ENCODE data around the gene NGLY1. TPM values are rescaled to one million over a fixed set of nuclear protein-coding genes. Genes with fewer than 3 reads are reported as not detected.
A peak's percentile ranks its signal among the peaks of the same experiment; 100 is the strongest.

Gene NGLY1
- total and polyA plus RNA-seq, 9 of the 15 experiments (the other 6 are each of a cell fraction or from before 2014, with no cell fraction given), result 52.2 to 124 (median 87.6) TPM

DNA sequence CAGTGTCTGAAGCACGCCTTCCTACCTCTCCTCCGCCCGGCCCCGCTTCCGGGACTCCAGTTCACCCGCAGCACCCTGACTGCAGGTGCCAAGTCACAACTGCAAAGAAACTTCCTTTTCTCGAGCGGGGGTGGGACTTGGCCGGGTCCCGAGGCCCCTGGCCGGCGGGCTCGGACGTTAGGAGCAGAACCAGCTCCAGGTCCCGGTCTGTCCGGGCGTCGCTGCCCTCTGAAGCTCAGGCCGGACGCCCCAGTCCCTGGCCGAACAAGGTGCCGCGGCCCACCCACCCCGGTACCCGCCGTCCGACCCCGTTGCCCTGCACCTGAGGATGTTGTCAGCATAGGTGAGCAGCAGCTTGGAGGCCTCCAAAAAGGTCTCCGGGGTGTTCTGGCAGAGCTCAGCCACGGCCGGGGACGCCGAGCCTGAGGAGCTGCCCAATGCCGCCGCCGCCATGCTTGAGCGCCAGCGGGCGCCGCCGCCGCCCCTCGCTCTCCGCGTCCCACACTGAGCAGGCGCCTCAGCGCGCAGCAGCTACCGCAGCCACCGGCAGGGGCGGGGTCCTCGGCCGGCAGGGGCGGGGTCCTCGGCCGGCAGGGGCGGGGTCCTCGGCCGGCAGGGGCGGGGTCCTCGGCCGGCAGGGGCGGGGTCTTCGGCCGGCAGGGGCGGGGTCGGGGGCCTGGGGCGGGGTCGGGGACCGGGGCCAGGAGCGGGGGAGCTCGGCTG lies at the start of gene NGLY1 (continued):
- TF ChIP-seq ZNF75A (CRISPR knock-in tag; IDR thresholded peaks at IDR 0.05), result 0 out of 2 replicates have a peak, but pooled peaks have one; percentile 48
- no peak for TF ChIP-seq DACH1 (IDR thresholded peaks at IDR 0.05; ENCODE audit: partially characterized antibody)
- TF ChIP-seq NCOA1 (IDR thresholded peaks at IDR 0.05; ENCODE audit: low read depth), result 0 out of 2 replicates have a peak, but pooled peaks have one; percentile 23
- TF ChIP-seq CREM (IDR thresholded peaks at IDR 0.05; ENCODE audit: low read depth), result peak; percentile 15; the same call in 1 of the 2 replicates
- TF ChIP-seq ZNF316 (IDR thresholded peaks at IDR 0.05), result peak; percentile 27; the same call in 1 of the 2 replicates
- peak; percentile 54; the same call in 1 of the 2 replicates for TF ChIP-seq ZNF12 (CRISPR knock-in tag; IDR thresholded peaks at IDR 0.05)
- no peak for TF ChIP-seq SMAD1 (IDR thresholded peaks at IDR 0.05; ENCODE audit: low read depth, low read length, partially characterized antibody)
- no peak for TF ChIP-seq FOXO4 (CRISPR knock-in tag; IDR thresholded peaks at IDR 0.05)
- peak; percentile 89 for TF ChIP-seq NKRF (IDR thresholded peaks at IDR 0.05; ENCODE audit: borderline replicate concordance)
- TF ChIP-seq TEAD1 (CRISPR knock-in tag; IDR thresholded peaks at IDR 0.05), result peak in 1 of 2 experiments; percentile 58; a peak in 1 of 4 replicates
- TF ChIP-seq, protein P1, sequence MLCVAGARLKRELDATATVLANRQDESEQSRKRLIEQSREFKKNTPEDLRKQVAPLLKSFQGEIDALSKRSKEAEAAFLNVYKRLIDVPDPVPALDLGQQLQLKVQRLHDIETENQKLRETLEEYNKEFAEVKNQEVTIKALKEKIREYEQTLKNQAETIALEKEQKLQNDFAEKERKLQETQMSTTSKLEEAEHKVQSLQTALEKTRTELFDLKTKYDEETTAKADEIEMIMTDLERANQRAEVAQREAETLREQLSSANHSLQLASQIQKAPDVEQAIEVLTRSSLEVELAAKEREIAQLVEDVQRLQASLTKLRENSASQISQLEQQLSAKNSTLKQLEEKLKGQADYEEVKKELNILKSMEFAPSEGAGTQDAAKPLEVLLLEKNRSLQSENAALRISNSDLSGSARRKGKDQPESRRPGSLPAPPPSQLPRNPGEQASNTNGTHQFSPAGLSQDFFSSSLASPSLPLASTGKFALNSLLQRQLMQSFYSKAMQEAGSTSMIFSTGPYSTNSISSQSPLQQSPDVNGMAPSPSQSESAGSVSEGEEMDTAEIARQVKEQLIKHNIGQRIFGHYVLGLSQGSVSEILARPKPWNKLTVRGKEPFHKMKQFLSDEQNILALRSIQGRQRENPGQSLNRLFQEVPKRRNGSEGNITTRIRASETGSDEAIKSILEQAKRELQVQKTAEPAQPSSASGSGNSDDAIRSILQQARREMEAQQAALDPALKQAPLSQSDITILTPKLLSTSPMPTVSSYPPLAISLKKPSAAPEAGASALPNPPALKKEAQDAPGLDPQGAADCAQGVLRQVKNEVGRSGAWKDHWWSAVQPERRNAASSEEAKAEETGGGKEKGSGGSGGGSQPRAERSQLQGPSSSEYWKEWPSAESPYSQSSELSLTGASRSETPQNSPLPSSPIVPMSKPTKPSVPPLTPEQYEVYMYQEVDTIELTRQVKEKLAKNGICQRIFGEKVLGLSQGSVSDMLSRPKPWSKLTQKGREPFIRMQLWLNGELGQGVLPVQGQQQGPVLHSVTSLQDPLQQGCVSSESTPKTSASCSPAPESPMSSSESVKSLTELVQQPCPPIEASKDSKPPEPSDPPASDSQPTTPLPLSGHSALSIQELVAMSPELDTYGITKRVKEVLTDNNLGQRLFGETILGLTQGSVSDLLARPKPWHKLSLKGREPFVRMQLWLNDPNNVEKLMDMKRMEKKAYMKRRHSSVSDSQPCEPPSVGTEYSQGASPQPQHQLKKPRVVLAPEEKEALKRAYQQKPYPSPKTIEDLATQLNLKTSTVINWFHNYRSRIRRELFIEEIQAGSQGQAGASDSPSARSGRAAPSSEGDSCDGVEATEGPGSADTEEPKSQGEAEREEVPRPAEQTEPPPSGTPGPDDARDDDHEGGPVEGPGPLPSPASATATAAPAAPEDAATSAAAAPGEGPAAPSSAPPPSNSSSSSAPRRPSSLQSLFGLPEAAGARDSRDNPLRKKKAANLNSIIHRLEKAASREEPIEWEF (CRISPR knock-in tag; IDR thresholded peaks at IDR 0.05), result no peak
- TF ChIP-seq ELF1 (tag; IDR thresholded peaks at IDR 0.05), result peak; percentile 87
- TF ChIP-seq HMGN3 (IDR thresholded peaks at IDR 0.05; ENCODE audit: borderline replicate concordance, extremely low read depth, insufficient read length, low read depth, low read length), result peak; percentile 15
- TF ChIP-seq JUN (IDR thresholded peaks at IDR 0.05; ENCODE audit: borderline replicate concordance, low read depth, low read length), result peak; percentile 7; the same call in 1 of the 2 replicates
- no peak; the same call in 1 of the 2 replicates for TF ChIP-seq JUN (CRISPR knock-in tag; IDR thresholded peaks at IDR 0.05; ENCODE audit: borderline replicate concordance)
- no peak for TF ChIP-seq ZNF239 (CRISPR knock-in tag; IDR thresholded peaks at IDR 0.05)
- TF ChIP-seq ELF2 (CRISPR knock-in tag; IDR thresholded peaks at IDR 0.05), result peak; percentile 60; the same call in 1 of the 2 replicates
- peak; percentile 58 to 74; a peak in 3 of 4 replicates for TF ChIP-seq MAZ (CRISPR knock-in tag; conservative IDR thresholded peaks at IDR 0.05 in 1 of 2, IDR thresholded peaks at IDR 0.05 in 1 of 2)
- no peak for TF ChIP-seq HMG20B (CRISPR knock-in tag; IDR thresholded peaks at IDR 0.05)
- peak; percentile 79 for TF ChIP-seq ETV5 (CRISPR knock-in tag; IDR thresholded peaks at IDR 0.05; ENCODE audit: low read depth)
